HL-60/S4 (cell line): ENCODE measurements around the gene CCSER1.

Experiments
- in situ Hi-C: fragments of 300-500 bp; cut with MboI; formaldehyde crosslinking; loops from 2 replicates; pipeline ENCODE4 v1.14.3; 2022; ENCODE audit warnings: low sequenced_read_pairs

Gene CCSER1

DNA sequence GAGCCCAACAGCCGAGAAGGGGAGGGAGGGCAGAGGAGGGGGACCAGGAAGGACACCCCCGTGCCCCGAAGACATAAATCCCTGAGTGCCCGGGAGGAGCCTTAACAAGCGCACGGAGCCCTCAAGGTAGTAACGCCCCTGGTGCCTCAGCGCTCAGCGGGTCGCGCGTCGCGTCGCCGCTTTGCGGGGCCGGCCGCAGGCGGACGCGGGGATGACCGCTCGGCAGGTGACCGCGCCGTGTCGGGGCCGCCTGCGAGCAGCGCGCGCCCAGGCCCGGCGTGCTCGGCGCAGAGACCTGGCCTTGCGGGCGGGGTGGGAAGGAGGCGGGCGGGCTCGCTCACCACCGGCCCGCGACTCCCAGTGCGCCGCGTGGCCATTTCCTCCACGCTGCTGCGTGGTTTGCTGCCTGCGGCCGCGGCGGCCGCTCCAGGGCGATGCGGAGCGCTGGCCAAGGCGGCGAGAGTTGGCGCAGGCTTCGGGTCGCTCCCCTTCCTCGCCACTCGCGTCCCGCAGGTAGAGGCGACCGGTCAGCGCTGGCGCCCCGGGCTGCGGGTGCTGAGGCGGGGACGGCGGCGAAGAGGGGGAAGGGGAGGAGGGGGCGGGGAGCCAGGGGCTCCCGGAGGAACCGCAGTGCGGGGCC lies 632 bp downstream of the CCSER1 start:
- in situ Hi-C loops, result no loop called here

DNA sequence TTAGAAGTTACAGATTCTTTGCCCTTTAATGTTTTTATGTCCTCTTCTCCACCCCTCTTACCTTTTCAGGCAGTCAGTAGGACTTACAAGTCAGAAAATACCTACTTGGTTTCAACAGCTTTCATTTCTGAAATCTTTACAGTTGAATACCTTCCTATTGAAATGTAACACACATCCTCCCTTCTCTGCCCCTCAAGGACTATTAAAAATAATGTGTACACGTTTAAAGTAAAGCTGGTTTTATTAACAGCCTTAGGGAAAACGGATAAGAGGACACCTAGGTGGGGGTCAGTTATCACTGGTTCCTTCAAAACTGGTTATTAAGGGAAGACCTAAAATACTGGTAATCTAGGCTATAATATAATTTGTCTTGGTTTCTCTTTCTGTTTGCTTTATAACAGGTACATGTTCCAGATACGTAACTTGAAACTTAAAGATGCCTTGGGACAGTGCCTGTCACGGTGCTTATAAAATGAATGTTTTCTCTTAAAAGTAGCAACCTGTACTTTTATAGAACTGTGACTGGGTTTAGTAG lies 1.8 kb downstream of the CCSER1 start:
- in situ Hi-C loops, result no loop called here

DNA sequence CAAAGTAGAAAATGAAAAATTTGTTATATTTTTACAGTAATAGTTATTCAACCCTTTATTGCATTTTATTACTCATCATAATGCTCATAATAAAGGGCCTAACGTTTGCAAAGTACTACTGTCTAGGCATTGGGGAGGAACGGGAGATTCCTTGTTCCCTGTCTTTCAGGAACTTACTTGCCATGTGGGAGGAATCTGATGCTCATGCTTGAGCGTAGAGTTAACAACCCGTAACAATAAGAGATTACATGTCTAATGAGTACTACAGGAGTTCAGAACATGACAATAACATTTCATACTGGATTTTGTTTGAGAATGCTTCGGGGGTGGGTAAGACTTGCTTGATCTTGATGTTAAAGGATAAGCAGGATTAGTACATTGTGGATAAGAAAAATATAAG lies 2.9 kb downstream of the CCSER1 start:
- in situ Hi-C loops, result no loop called here

DNA sequence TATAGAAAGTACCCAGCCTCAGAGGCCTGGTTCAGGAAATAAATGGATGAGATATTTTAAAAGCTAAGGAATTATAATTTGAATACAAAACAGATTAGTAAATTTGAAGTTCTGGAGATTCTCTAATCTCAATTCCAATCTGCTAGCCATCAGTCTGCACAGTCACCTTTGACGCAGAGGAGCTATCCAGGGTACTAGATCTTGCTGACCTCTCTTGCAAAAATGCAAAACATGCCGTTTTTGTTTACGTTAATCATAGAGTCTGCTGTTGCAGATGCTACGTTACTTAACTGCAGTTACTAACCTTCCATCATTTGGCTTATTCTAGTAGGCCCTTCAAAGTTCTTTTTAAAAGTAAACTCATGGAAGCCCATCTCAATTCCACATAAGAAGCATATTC lies 10.4 kb downstream of the CCSER1 start:
- in situ Hi-C loops, result no loop called here

DNA sequence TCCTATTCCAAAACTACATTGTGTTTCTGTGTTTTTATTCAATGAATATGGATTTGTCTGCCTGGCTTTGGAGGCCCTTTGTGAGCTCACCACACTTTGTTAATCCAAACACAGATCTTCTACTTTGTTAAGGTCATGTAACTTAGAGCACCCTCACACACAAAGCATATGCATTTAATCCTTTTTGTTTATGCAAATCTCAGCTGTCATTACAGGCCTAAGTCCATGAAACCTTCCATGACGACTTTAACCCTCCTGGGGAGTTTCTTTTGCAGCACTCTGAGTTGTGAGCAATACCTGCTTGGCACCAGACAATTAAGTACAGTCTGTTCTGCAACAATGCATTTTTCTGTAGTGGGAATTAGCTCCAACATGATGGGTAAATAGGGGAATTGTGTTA lies 14.9 kb downstream of the CCSER1 start:
- in situ Hi-C loops, result no loop called here

DNA sequence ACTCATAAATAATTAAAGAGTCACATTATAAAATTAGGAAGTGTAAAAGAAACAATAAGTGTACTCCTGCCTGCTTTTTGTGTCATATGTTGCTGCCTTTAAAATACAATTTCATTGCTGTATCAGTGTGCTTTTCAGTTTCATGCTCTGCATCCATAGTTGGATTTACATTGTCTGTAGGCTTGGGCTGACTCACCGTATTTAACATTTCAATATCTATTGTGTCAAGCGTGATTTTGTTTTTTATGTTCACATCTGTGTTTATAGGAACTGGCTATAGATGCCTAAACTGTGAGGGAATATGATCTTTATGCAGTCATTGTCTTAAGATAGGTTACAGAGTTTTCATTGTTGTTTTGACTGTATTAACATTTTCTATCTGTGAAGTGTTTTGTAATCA lies 18.1 kb downstream of the CCSER1 start:
- in situ Hi-C loops, result no loop called here

DNA sequence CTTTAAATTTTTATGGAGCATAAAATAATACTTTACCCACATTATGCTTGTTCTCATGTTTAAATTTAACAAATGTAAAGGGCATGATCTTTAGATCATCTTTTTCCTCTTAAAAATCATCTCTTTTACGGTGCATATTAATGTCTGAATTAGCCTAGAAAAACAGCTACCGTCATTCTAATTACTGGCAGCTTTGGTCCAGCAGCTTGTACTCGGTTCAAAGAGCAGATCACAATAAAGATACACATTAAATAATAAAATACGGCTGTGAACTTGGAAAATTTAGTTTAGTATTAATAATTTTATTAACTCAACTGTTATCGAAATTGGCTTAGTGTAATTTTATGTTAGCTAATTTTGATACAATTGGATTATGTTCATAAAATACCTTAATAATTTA lies 19.1 kb downstream of the CCSER1 start:
- in situ Hi-C loops, result no loop called here

DNA sequence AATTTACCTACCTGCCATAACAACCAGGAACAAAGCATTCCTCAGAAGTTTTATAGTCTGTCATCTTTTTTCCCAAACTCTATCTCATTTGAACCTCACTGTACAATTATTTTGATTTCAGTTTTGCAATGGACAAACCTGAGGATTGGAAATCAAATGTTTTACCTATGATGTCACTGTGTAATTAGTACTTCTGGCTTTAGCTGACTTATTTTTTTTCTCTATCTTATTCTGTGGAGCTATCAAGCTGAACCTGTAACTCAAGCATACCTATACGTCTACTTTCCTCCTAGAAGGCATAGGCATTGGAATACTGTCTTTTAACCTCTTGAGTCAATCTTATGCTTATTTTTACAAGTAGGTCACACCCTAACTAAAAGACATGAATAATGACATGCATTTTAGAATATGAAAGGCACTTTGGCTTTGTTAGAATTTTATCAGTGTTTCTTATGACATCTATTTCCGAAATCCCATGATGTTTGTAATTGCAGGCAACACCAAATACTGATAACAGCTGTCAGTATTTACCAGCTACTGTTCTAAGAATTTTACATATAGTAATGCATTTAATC lies 21.5 kb downstream of the CCSER1 start:
- in situ Hi-C loops, result no loop called here

DNA sequence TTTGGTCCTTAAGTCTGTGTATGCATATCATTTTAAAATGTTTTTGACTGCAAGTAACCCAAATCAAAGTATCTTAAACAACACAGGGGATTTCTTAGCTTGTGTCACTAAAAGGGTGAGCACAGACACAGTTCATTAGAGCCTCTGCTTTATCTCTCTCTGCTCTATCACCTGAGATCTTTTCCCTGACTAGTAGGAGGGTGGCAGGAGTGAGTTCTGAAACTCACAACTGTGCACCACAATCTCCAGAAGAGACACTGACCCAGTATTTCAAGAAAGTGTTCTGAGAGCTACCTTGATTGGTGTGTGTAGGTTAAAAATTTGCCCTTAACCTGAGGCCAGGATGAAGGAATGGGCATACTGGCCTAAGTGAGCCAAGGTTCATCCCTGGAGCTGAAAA lies 24.8 kb downstream of the CCSER1 start:
- in situ Hi-C loops, result no loop called here

DNA sequence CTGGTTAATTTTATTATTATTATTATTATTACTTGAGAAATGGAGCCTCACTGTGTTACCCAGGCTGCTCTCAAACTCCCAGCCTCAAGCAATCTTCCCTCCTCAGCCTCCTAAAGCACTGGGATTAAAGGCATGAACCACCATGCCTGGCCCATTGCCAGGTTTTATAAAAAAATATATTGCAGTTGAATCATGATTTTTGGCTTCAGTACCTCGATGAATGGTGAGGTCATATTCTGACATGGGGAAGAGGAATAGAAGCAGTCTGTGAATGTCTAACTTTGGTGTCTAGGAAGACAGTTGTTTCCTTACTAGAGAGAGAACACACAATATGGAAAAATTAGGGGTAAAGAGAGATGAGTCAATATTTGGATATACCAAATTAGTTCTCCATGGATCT lies 32.0 kb downstream of the CCSER1 start:
- in situ Hi-C loops, result no loop called here

DNA sequence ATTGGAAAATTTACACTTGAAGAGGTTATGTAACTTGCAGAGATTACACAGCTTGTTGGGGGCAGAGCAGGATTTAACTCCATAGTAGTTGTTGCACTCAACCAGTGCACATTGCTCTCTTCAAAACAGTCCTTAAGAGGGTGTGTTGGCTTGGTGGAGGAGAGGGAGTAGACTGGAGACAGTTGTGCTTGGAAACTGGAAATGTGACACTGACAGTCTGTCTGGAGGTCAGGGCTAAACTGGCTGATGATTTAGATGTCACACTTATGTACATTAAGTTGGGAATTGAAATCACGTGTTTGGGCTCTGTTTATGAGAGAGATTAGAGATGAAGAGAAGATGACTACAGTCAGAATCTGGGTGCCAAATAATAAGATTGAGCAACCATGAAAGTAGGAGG lies 32.9 kb downstream of the CCSER1 start:
- in situ Hi-C loops, result no loop called here

DNA sequence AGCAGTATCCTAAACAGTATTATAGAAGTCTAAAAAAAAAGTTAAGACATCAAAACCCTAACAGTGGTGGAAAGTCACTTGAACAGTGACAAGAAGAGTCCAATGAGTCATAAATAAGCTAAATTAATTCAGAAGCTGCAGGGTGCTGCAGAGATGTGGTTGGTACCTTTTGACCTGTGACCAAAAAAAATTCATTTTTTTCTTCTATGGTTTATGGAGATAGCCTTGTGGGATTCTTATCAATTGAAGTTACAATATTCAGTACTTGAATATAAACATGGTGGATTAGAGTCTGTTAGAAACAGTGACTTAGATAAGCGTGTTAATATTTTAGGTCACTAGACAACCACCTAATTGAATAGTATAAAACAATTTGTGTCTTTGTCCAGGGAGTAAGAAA lies 35.4 kb downstream of the CCSER1 start:
- in situ Hi-C loops, result no loop called here

DNA sequence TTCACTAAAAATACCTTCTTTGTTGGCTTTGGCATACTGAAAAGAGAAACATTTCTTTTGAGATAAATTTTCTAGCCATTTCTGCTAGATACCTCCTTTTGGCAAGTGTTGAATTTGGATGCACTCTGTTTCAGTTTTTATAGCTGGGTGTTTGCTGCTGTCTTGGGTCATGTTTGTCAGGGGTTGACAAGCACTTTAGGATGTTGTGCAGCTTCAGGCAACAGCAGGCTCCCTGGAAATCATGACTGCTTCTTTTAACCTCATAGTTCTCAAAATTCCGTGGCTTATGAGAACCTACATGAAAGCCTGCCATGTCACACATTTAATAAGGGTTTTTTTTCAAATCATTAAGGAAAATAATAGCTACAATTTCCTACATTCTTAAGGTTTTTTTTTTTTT lies 36.7 kb downstream of the CCSER1 start:
- in situ Hi-C loops, result no loop called here

DNA sequence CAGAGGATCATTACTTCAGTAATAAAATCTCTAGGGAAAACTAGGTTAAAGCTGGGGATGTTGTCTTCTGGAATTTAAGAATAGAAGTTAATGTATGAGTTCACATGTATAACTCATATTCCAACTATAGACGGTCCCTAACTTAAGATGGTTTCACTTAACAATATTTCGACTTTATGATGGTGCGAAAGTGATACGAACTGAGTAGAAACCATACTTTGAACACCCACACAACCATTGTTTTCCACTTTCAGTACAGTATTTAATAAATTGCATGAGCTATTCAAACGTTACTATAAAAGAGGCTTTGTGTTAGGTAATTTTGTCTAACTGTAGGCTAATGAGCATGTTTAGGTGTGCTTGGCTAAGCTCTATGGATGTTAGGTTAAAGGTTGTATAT lies 38.7 kb downstream of the CCSER1 start:
- in situ Hi-C loops, result no loop called here

DNA sequence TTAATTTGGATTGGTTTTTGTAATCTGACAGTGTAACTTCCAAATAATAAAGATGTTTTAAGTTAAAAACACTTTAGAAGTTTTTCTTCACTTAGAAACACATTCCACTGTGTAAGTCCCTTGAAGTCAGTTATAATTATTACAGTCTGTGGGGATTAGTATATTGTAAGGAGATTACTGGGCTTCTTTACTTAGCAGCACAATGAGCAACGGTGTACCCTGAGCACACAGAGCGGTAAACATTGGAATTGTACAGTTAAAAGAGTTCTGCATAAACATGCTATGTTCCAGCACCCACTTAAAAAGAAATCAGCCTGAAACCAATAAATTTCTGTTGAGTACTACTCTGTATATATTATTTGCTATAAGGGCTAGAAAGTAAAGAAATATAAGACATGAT lies 44.3 kb downstream of the CCSER1 start:
- in situ Hi-C loops, result no loop called here

DNA sequence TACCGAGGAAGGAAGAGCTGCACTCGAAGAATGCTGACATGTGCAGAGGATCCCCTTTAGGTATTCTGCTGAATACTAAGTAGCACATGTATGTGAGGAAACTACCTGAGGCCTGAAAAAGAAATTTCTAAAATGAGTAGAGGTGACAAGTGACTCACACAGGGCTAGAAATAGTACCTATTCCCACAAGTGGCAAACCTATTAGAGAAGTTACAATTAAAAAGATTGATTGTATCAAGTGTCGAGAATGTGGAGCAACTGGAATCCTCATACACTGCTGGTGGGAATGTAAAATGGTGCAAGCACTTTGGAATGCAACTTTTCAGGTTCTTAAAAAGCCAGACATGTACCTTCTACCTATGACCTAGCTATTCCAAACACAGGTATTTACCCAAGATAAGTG lies 47.4 kb downstream of the CCSER1 start:
- in situ Hi-C loops, result no loop called here

DNA sequence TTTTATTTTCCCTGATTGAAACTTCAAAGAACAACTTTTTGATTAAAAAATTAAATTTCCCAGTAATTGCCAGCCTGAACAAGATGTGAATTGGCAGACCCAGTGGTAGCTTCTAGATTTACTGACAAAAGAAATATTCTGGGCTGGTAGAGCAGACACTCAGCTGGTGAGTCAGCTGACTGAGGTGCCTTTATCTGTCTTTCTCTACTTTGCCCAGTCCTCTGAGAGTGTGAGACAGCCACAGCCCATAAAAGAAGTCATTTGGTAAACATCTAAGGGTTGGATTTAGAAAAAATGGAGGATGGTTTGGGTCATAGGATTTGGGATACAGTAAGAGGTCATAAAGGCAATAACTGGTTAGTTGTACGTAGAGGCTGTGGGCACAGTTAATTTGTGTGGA lies 54.5 kb downstream of the CCSER1 start:
- in situ Hi-C loops, result no loop called here

DNA sequence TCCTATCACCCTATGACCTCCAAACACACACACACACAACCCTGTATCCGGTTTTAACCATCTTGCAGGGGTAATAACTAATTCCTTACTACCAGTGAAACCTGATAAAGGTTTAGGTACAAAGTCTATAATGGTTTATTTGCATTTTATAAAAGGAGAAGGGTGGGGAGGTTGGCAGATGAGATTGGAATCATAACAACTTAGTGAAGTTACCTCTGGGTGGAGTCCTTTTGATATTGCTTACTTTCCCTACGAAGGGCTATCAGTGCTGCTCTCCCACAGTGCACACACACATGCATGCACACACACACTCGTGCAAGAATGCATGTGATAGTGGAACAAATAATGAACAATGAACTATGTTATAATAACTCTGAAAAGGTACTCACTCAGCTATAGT lies 56.1 kb downstream of the CCSER1 start:
- in situ Hi-C loops, result no loop called here

DNA sequence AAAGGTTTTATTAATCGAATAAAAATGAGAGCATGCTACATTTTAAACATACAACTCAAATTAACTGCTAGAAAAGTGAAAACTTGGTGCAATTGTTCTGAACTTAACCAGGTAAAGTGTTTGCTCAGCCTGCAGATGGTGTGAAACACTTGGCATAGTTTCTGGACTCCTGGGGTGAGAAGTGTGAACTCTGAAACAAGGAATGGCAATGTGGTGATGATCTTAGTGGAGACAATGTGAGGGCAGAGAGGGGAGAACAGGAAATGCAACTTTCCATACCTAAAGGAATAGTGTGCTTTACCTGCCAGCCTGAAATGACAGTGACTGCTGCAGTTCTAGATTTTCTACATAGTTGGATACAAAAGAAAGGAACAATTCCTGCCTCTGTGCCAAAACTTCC lies 57.4 kb downstream of the CCSER1 start:
- in situ Hi-C loops, result no loop called here

DNA sequence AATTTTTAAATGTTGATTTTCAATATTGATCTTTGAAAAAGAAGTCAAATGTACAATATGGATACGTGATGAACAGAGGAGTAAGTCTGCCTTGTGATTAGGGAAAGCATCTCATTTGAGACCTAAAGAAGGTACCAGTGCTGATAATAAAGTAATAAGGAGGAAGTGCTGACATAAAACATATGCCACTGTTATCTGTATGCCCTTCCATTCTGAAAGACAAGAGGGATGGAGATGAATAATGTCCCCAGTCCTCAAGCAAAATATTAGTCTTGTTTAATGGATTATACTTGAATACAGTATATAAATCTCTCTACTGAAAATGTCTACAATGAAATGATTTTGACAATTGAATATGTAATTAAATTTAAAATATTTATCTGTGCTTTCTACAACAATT lies 58.2 kb downstream of the CCSER1 start:
- in situ Hi-C loops, result no loop called here

DNA sequence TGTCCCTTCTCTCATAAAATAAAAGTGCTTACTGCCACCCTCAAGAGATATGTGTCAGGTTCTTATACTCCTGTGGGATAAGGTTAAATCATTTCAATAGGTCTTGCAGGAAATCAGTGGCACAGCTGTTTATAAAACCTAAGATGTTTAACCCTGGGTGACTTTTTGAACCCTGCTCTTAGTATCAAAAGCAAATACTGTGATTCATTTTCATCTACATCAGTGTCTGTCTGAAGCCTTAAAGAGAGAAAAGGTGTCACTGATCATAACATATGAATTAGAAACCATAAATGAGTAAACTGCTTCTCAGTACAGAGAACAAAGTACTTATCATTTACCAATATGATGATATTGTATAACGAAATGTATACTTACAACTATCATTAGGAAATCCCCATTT lies 59.0 kb downstream of the CCSER1 start:
- in situ Hi-C loops, result no loop called here

DNA sequence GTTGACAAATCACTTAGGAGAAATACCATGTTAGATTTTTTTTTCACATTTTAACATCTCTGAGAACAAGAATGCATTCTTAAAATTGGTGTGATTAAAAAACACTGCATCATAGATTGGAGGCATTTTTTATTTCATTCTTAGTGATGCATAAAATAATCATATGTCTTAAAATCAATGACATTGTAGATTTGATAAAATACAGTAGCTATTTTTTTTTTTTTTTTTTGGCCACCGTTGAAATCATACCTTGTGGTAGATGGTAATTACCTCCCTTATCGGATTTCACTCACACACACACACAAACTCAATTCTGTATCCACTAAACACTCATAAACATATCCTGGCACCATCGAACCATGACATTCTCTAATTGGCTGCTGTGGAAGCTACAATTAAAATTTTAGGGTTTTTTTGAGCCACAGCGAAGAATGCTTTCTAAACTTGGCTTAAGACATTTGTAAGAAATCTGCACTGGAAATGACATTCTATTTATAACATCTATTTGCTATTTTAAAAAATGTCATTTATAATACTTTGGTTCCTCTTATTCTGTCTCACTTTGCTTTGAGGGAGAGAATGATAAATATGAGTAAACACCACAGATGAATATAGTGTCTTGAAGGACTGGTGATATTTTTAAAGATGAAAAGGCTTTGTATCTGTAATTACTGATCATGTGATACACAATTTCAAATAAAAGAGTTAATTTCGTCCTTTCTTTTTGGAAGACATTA lies 60.1 kb downstream of the CCSER1 start:
- in situ Hi-C loops, result no loop called here
